GM23338 (cell line): ENCODE data around the gene MYO15B.

Source experiments
- CREB1 ChIP-seq: fragments of 250-450 bp; sonication (Bioruptor Pico); IDR thresholded peaks from 2 replicates; pipeline ENCODE4 v1.5.0; 2020; ENCODE audit warnings: low read depth, mild to moderate bottlenecking, moderate library complexity
- EZH2 ChIP-seq: fragments of 200-600 bp; sonication (generic); IDR thresholded peaks from one replicate; pipeline ENCODE4 v1.8.0; 2017; ENCODE audit warnings: antibody characterized with exemption, mild to moderate bottlenecking, low read depth; ENCODE audit not compliant: unreplicated experiment
- EZH2phosphoT487 ChIP-seq: fragments of 200-600 bp; sonication (generic); IDR thresholded peaks from one replicate; pipeline ENCODE4 v1.8.1; 2018; ENCODE audit warnings: antibody characterized with exemption; ENCODE audit not compliant: unreplicated experiment
- POLR2AphosphoS5 ChIP-seq: IDR thresholded peaks from 2 replicates; pipeline ENCODE4 v1.6.1; 2016; ENCODE audit warnings: antibody characterized with exemption, low read depth
- STAT1 ChIP-seq: IDR thresholded peaks from one replicate; pipeline ENCODE4 v1.6.1; 2016; ENCODE audit warnings: antibody characterized with exemption; ENCODE audit not compliant: unreplicated experiment
- TF ChIP-seq, protein P1 (sequence below), 2 experiments: fragments of 200-600 bp in 1 of 2; sonication (generic) in 1 of 2; conservative IDR thresholded peaks; 2 replicates each; pipeline versions ENCODE4 v1.5.1 to v1.6.1; 2016 to 2017; ENCODE audit warnings: antibody characterized with exemption in 2 of 2, low read depth in 2 of 2, mild to moderate bottlenecking in 2 of 2, moderate library complexity in 1 of 2
- TF ChIP-seq, protein P2 (sequence below): IDR thresholded peaks from one replicate; pipeline ENCODE4 v1.6.1; 2018; ENCODE audit warnings: antibody characterized with exemption; ENCODE audit not compliant: unreplicated experiment
- TF ChIP-seq, protein P3 (sequence below): fragments of 250-450 bp; sonication (Bioruptor Pico); IDR thresholded peaks from 2 replicates; pipeline ENCODE4 v1.5.0; 2020; ENCODE audit warnings: mild to moderate bottlenecking, moderate library complexity

DNA sequence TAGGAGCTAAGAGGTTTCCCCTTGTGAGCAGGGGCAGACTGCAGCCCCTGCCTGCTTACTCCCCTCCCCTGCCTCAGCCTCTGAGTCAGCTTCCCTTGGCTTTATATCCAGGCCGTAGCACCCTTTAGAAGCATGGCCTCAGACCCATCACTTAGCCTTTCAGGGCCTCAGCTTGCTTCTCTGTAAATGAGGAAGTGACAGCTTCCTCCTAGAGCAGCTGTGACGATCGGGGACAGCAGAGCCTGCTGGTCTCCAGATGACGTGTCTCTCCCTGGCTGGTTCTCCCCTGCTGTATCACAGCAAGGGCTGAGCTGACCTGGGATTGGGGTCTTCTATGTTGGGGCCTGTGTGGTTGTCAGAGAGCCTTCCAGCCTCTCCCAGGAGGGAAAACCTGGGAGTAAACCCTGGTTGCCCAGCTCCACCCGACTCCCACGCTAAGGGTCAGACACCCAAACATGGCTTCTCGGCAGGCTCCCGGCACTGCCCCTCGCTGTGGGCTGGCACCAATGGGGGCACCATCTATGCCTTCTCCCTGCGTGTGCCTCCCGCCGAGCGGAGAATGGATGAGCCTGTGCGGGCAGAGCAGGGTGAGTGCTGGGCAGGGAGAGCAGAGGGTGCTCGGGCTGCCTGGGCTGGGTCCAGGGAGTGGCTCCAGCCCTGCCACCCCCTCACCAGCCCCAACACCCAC lies 16.3 kb upstream of the MYO15B start:
- TF ChIP-seq, protein P1, sequence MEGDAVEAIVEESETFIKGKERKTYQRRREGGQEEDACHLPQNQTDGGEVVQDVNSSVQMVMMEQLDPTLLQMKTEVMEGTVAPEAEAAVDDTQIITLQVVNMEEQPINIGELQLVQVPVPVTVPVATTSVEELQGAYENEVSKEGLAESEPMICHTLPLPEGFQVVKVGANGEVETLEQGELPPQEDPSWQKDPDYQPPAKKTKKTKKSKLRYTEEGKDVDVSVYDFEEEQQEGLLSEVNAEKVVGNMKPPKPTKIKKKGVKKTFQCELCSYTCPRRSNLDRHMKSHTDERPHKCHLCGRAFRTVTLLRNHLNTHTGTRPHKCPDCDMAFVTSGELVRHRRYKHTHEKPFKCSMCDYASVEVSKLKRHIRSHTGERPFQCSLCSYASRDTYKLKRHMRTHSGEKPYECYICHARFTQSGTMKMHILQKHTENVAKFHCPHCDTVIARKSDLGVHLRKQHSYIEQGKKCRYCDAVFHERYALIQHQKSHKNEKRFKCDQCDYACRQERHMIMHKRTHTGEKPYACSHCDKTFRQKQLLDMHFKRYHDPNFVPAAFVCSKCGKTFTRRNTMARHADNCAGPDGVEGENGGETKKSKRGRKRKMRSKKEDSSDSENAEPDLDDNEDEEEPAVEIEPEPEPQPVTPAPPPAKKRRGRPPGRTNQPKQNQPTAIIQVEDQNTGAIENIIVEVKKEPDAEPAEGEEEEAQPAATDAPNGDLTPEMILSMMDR (conservative IDR thresholded peaks at IDR 0.05; ENCODE audit: low read depth in 2 of 2): no peak
- TF ChIP-seq EZH2phosphoT487 (no peak), POLR2AphosphoS5 (no peak), CREB1 (CRISPR knock-in tag) (no peak), EZH2 (no peak), STAT1 (no peak)
- TF ChIP-seq, protein P2, sequence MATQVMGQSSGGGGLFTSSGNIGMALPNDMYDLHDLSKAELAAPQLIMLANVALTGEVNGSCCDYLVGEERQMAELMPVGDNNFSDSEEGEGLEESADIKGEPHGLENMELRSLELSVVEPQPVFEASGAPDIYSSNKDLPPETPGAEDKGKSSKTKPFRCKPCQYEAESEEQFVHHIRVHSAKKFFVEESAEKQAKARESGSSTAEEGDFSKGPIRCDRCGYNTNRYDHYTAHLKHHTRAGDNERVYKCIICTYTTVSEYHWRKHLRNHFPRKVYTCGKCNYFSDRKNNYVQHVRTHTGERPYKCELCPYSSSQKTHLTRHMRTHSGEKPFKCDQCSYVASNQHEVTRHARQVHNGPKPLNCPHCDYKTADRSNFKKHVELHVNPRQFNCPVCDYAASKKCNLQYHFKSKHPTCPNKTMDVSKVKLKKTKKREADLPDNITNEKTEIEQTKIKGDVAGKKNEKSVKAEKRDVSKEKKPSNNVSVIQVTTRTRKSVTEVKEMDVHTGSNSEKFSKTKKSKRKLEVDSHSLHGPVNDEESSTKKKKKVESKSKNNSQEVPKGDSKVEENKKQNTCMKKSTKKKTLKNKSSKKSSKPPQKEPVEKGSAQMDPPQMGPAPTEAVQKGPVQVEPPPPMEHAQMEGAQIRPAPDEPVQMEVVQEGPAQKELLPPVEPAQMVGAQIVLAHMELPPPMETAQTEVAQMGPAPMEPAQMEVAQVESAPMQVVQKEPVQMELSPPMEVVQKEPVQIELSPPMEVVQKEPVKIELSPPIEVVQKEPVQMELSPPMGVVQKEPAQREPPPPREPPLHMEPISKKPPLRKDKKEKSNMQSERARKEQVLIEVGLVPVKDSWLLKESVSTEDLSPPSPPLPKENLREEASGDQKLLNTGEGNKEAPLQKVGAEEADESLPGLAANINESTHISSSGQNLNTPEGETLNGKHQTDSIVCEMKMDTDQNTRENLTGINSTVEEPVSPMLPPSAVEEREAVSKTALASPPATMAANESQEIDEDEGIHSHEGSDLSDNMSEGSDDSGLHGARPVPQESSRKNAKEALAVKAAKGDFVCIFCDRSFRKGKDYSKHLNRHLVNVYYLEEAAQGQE: no peak
- TF ChIP-seq, protein P3, sequence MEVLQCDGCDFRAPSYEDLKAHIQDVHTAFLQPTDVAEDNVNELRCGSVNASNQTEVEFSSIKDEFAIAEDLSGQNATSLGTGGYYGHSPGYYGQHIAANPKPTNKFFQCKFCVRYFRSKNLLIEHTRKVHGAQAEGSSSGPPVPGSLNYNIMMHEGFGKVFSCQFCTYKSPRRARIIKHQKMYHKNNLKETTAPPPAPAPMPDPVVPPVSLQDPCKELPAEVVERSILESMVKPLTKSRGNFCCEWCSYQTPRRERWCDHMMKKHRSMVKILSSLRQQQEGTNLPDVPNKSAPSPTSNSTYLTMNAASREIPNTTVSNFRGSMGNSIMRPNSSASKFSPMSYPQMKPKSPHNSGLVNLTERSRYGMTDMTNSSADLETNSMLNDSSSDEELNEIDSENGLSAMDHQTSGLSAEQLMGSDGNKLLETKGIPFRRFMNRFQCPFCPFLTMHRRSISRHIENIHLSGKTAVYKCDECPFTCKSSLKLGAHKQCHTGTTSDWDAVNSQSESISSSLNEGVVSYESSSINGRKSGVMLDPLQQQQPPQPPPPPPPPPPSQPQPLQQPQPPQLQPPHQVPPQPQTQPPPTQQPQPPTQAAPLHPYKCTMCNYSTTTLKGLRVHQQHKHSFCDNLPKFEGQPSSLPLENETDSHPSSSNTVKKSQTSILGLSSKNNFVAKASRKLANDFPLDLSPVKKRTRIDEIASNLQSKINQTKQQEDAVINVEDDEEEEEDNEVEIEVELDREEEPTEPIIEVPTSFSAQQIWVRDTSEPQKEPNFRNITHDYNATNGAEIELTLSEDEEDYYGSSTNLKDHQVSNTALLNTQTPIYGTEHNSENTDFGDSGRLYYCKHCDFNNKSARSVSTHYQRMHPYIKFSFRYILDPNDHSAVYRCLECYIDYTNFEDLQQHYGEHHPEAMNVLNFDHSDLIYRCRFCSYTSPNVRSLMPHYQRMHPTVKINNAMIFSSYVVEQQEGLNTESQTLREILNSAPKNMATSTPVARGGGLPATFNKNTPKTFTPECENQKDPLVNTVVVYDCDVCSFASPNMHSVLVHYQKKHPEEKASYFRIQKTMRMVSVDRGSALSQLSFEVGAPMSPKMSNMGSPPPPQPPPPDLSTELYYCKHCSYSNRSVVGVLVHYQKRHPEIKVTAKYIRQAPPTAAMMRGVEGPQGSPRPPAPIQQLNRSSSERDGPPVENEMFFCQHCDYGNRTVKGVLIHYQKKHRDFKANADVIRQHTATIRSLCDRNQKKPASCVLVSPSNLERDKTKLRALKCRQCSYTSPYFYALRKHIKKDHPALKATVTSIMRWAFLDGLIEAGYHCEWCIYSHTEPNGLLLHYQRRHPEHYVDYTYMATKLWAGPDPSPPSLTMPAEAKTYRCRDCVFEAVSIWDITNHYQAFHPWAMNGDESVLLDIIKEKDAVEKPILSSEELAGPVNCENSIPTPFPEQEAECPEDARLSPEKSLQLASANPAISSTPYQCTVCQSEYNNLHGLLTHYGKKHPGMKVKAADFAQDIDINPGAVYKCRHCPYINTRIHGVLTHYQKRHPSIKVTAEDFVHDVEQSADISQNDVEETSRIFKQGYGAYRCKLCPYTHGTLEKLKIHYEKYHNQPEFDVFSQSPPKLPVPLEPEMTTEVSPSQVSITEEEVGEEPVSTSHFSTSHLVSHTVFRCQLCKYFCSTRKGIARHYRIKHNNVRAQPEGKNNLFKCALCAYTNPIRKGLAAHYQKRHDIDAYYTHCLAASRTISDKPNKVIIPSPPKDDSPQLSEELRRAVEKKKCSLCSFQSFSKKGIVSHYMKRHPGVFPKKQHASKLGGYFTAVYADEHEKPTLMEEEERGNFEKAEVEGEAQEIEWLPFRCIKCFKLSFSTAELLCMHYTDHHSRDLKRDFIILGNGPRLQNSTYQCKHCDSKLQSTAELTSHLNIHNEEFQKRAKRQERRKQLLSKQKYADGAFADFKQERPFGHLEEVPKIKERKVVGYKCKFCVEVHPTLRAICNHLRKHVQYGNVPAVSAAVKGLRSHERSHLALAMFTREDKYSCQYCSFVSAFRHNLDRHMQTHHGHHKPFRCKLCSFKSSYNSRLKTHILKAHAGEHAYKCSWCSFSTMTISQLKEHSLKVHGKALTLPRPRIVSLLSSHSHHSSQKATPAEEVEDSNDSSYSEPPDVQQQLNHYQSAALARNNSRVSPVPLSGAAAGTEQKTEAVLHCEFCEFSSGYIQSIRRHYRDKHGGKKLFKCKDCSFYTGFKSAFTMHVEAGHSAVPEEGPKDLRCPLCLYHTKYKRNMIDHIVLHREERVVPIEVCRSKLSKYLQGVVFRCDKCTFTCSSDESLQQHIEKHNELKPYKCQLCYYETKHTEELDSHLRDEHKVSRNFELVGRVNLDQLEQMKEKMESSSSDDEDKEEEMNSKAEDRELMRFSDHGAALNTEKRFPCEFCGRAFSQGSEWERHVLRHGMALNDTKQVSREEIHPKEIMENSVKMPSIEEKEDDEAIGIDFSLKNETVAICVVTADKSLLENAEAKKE: no peak
